SK-N-SH treated with all-trans-retinoic acid at 6 μM for 48 hours (cell line): ENCODE data around the gene CTBP2.

Experiments
- ARNTL ChIP-seq: fragments of 450-650 bp; formaldehyde crosslinking; IDR thresholded peaks from 2 replicates; pipeline ENCODE4 v1.5.0; 2020; ENCODE audit warnings: low read depth, mild to moderate bottlenecking, moderate library complexity, borderline replicate concordance
- CSDC2 ChIP-seq: fragments of 250-450 bp; sonication (Bioruptor Pico); IDR thresholded peaks from 2 replicates; pipeline ENCODE4 v1.5.0; 2020; ENCODE audit warnings: mild to moderate bottlenecking, moderate library complexity
- SNAI2 ChIP-seq: fragments of 250-450 bp; sonication (Bioruptor Pico); IDR thresholded peaks from 2 replicates; pipeline ENCODE4 v1.5.0; 2020; ENCODE audit warnings: mild to moderate bottlenecking, moderate library complexity
- TOX ChIP-seq: fragments of 250-450 bp; sonication (Bioruptor Pico); IDR thresholded peaks from 2 replicates; pipeline ENCODE4 v1.8.0; 2021; ENCODE audit warnings: mild to moderate bottlenecking, moderate library complexity, borderline replicate concordance
- ZFP3 ChIP-seq: fragments of 250-450 bp; sonication (Bioruptor Pico); IDR thresholded peaks from 2 replicates; pipeline ENCODE4 v1.5.0; 2020; ENCODE audit warnings: mild to moderate bottlenecking, moderate library complexity
- ZNF70 ChIP-seq: fragments of 450-650 bp; formaldehyde crosslinking; IDR thresholded peaks from 2 replicates; pipeline ENCODE4 v1.5.0; 2020; ENCODE audit warnings: mild to moderate bottlenecking, moderate library complexity
- TF ChIP-seq, protein P1 (sequence below): fragments of 250-450 bp; sonication (Bioruptor Pico); IDR thresholded peaks from 2 replicates; pipeline ENCODE4 v1.5.1; 2021; ENCODE audit warnings: mild to moderate bottlenecking, moderate library complexity

GRCh38 chr10:125163803-125164202, 3.4 kb upstream of the CTBP2 start:
- TF ChIP-seq ZFP3 (CRISPR knock-in tag) = no peak
- TF ChIP-seq CSDC2 (CRISPR knock-in tag) = no peak
- TF ChIP-seq, protein P1, sequence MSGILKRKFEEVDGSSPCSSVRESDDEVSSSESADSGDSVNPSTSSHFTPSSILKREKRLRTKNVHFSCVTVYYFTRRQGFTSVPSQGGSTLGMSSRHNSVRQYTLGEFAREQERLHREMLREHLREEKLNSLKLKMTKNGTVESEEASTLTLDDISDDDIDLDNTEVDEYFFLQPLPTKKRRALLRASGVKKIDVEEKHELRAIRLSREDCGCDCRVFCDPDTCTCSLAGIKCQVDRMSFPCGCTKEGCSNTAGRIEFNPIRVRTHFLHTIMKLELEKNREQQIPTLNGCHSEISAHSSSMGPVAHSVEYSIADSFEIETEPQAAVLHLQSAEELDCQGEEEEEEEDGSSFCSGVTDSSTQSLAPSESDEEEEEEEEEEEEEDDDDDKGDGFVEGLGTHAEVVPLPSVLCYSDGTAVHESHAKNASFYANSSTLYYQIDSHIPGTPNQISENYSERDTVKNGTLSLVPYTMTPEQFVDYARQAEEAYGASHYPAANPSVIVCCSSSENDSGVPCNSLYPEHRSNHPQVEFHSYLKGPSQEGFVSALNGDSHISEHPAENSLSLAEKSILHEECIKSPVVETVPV = no peak
- TF ChIP-seq SNAI2 = no peak
- no peak for TF ChIP-seq ARNTL
- no peak for TF ChIP-seq TOX (CRISPR knock-in tag)
- TF ChIP-seq ZNF70 (CRISPR knock-in tag) = no peak
